KOPT-K1 (cell line): Measurements from ENCODE around the gene C5orf46.

Experiments used
- H3K27ac ChIP-seq: fragments of 200-600 bp; sonication (generic); 2 replicates; pipeline ENCODE4 v1.5.1; 2016; ENCODE audit warnings: antibody characterized with exemption, mild to moderate bottlenecking, low read depth, low read length; ENCODE audit not compliant: poor library complexity, severe bottlenecking
- H3K36me3 ChIP-seq: fragments of 200-600 bp; sonication (generic); 2 replicates; pipeline ENCODE4 v1.5.1; 2017; ENCODE audit warnings: antibody characterized with exemption, mild to moderate bottlenecking, low read length, moderate library complexity; ENCODE audit not compliant: insufficient read depth
- H3K9me3 ChIP-seq: fragments of 200-600 bp; sonication (generic); 2 replicates; pipeline ENCODE4 v1.5.1; 2017; ENCODE audit warnings: antibody characterized with exemption, low read length, mild to moderate bottlenecking; ENCODE audit not compliant: insufficient read depth, poor library complexity, severe bottlenecking

C5orf46 gene

DNA sequence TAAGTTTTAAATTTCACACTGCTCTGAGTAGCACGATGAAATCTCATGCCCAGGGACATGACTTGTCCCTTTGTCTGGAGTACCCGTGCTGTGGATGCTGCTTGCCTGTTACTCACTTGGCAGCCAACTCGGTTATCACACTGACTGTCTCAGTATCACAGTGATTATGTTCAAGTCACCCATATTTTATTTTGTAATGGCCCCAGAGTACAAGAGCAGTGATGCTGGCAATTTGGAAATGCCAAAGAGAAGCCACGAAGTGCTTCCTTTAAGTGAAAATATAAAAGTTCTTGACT lies 50.6 kb downstream of the C5orf46 start:
- no peak overlapping the region for H3K27ac ChIP-seq
- no peaks in the 10 kb centered on the region for H3K9me3 ChIP-seq
- no peaks in the 10 kb centered on the region for H3K36me3 ChIP-seq

DNA sequence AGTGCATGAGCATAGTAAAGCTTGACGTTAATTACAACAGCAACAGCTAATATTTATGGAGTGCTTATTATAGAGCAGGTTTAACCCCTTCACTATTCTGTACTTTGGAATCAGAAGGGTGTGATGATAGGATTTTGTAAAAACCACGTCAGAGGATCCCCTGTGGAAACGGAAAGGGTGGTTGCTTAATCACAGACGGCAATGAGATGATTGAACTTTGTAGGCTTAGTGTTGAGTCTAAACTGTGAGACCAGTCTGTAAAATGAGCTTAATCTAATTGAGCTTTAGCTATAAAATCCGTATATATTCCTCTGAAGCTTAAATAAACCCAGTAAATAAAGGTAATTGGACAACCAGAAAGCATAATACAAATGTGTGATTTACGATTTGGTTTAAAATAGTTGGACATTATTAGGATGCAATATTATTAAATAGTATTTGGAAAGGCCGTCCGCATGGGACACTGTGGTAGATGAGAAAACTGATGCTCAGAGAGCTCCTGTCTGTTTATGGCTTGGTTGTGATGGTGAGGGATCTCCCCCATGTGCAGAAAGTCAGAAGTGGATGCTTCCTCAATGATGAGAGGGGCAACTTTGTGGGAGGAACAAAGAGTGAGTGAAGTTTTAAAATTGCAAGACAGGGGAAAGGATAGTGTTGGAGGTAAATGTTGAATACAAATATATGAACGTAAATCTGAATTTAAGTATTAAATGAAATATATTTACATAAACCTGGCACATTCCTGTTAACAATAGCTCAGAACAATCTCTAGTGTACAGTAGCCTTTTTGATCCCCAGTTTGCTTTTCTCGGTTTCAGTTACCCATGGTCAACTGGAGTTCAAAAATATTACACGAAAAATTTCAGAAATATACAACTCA lies 51.2 kb downstream of the C5orf46 start:
- Histone ChIP-seq H3K27ac (no peak overlapping the region), H3K36me3 (no peaks in the 10 kb centered on the region), H3K9me3 (no peaks in the 10 kb centered on the region)

DNA sequence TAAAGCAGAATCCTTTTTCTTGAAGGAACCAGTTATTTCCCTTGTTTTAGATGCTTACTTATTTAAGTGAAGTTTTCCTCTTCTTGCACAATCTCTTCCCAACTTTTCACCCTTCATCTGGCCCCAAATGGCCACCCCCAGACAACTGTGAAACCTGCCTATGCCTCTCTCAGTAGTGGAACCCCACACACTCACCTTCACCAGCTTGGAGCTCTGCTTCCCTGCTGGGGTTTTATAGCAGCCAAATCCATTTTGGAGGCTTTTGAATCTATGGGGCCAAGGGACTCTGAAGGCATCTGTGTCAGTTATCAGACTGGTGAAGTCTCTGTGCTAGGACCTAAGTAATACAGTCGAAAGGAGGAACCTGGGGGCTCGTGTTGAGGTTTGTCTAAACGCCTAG lies 52.0 kb downstream of the C5orf46 start:
- H3K27ac ChIP-seq: no peak overlapping the region
- H3K9me3 ChIP-seq: no peaks in the 10 kb centered on the region
- H3K36me3 ChIP-seq: no peaks in the 10 kb centered on the region

DNA sequence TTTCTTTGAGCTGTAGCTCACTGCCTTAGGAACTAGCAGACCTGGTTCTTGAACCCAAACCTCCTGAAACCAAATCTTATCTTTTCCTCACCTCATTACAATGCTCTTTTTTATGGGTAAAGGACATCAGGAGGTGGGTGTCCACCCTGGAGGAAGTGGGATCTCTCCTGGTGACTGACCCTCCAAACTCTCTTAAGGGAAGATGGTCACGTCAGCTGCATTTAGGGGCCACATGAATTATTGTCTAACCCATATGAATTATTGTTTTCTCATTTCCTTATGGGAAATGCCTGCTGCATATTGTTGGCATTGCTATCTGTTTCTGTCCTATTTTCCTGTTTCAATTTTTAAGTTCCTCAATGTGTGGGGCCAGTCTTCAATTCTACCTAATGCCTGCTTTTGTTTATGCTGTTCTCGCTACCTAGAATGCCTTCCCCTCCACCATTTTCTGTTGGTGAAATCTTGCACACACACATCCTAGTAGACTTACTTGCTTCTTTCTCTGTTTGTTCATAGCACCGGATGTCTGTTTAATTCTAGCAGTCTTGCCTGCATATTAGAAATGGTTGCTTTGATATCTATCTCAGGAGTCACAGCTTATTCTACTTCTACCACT lies 52.9 kb downstream of the C5orf46 start:
- no peaks in the 10 kb centered on the region for H3K9me3 ChIP-seq
- H3K36me3 ChIP-seq: no peaks in the 10 kb centered on the region
- no peak overlapping the region for H3K27ac ChIP-seq

DNA sequence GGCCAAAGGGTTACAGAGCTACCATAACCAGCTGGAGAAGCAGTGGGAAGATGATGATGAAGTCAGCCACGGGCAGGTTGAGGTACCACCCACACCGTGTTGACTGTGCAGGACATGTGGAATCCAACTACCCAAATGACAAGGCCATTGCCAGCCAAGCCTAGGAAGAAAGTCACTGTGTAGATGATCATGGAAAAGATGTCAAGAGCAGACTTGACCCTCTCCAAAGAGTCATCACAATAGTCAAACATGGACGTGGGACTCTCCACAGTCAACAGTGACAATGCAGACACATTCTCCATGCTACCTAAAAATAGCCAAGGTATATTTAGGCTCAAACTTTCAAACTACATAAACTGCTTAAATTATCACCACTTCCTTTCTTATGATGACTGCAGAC lies 54.0 kb downstream of the C5orf46 start:
- Histone ChIP-seq H3K9me3 (no peaks in the 10 kb centered on the region), H3K36me3 (no peaks in the 10 kb centered on the region)

DNA sequence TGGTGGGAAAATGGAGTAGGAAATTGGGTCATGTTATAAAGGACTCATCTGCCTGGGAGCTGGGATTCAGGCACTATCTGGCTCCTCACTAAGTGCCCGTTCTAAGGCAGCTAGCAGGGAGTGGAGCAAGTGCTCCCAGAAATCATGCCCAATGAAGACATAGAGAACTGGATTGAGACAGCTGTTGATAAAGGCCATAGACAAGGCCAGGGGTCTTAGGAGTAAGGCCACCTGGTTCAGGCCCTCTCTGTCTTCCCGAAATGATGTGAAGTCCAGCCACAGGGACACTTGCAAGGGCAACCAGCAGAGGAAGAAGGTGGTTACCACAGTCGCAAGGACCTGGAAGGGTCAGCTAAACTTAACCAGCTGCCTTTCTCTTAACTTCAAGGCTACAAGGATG lies 54.8 kb downstream of the C5orf46 start:
- Histone ChIP-seq H3K27ac (no peak overlapping the region), H3K9me3 (no peaks in the 10 kb centered on the region), H3K36me3 (no peaks in the 10 kb centered on the region)

More for the DNA sequence above, 54.0 kb downstream of the C5orf46 start:
- no peak overlapping the region for H3K27ac ChIP-seq

DNA sequence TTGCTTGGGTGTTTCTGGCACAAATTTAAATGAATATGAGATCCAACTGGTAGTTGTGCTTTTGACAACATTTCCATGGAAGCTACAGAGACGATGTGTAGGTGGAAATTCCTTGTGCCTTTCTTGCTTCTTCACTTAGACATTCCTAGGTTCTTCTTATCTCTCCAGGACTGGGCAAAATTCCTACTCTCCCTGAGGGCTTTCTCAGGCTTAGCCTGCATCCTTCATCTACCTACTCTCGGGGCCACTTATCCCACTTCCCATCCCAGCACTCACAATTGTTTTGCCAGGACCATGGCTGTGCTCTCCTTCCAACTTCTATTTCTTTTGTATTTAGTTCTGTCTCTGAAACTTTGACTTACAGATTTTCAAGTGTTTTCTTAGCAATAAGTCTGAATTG lies 57.1 kb downstream of the C5orf46 start:
- Histone ChIP-seq H3K36me3 (no peaks in the 10 kb centered on the region), H3K9me3 (no peaks in the 10 kb centered on the region), H3K27ac (no peak overlapping the region)

DNA sequence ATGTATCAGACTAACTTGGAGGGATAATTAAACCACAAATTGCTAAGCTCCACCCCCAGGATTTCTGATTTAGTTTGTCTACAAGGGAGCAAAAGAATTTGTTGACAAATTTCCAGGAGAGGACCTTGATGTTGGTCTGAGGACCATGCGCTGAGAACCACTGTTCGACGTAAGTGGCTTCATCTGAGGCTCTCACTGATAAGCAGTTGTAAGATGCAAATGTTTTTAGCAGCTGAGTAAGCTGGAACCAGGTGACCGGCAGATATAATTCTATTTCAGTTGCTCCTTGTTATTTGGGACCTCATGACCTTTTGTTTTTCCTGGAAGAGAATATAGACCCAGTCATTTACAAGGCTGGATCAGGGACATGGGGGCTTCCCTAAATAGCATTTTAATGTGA lies 60.7 kb downstream of the C5orf46 start:
- H3K9me3 ChIP-seq: no peaks in the 10 kb centered on the region
- no peak overlapping the region for H3K27ac ChIP-seq
- H3K36me3 ChIP-seq: no peaks in the 10 kb centered on the region

DNA sequence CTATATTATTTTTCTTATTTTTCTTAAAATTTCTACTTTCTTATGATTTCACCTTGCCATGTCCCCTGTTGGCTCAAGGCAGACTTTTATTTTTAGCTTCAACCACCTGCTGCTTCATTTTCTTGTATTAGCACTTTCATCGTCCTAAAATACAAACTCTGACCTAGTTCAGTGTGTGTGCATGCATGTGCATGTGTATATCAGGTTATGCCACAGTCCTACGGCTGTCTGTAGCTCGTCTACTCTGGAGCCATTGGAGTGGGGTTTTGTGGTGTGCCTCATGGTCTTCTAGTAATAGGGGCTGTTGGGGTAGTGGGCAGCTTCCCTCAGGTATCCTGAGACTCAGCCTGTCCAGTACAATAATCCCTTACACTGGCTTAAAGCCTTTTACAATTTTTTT lies 61.5 kb downstream of the C5orf46 start:
- H3K27ac ChIP-seq: no peak overlapping the region
- no peaks in the 10 kb centered on the region for H3K36me3 ChIP-seq
- H3K9me3 ChIP-seq: no peaks in the 10 kb centered on the region

DNA sequence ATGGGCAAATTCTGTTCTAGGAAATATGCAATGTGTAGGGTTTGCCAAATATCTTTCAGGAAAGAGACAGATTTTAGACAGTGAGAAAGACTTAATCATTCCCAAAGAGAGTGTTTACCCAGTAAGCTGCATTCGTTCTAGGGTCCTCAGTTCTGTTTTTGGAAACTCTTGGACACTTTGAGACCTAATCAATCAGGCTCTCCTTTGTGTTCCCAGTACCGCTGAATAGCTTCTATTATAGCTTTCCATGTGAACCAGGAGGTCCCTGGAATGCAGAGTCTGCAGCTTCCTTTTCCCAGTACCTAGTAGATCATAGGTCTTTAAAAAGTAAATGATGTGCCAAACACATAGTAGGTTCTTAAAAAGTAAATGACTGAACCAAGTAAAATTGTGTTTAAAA lies 63.5 kb downstream of the C5orf46 start:
- Histone ChIP-seq H3K27ac (no peak overlapping the region), H3K9me3 (no peaks in the 10 kb centered on the region), H3K36me3 (no peaks in the 10 kb centered on the region)
